Measurements from ENCODE around the gene P2RY6.

The P2RY6 gene

GRCh38 chr11:73340164-73340563, 68.0 kb downstream of the P2RY6 start:
- no peak for DNase-seq

GRCh38 chr11:73342633-73343032, 70.5 kb downstream of the P2RY6 start:
- DNase-seq: no peak

GRCh38 chr11:73343076-73343873, 71.1 kb downstream of the P2RY6 start:
- DNase-seq: no peak

GRCh38 chr11:73344191-73344607, 72.1 kb downstream of the P2RY6 start:
- DNase-seq: no peak

GRCh38 chr11:73345481-73346160, 73.5 kb downstream of the P2RY6 start:
- DNase-seq: no peak

GRCh38 chr11:73346186-73346935, 74.2 kb downstream of the P2RY6 start:
- no peak for DNase-seq

GRCh38 chr11:73347067-73347466, 74.9 kb downstream of the P2RY6 start:
- no peak for DNase-seq
